Loucy (cell line): ENCODE data around the gene RECQL.

Experiments
- H2AFZ ChIP-seq: fragments of 200-600 bp; sonication (generic); 2 replicates; pipeline ENCODE4 v1.6.0; 2016; ENCODE audit warnings: antibody characterized with exemption, mild to moderate bottlenecking, low read length, moderate library complexity
- H3F3A ChIP-seq: fragments of 200-600 bp; 2 replicates; pipeline ENCODE4 v1.6.0; 2016; ENCODE audit warnings: antibody characterized with exemption, low read depth, mild to moderate bottlenecking
- H3K27me3 ChIP-seq: fragments of 200-600 bp; sonication (generic); 2 replicates; pipeline ENCODE4 v1.6.1; 2014; ENCODE audit warnings: low read length, mild to moderate bottlenecking; ENCODE audit not compliant: insufficient read depth, poor library complexity, severe bottlenecking
- H3K36me3 ChIP-seq: fragments of 200-600 bp; sonication (generic); 2 replicates; pipeline ENCODE4 v1.6.1; 2016; ENCODE audit warnings: low read length; ENCODE audit not compliant: insufficient read depth
- H3K4me1 ChIP-seq: fragments of 200-600 bp; sonication (generic); 2 replicates; pipeline ENCODE4 v1.5.1; 2014; ENCODE audit warnings: low read length, mild to moderate bottlenecking; ENCODE audit not compliant: insufficient read depth, poor library complexity, severe bottlenecking
- H3K4me2 ChIP-seq: fragments of 200-600 bp; sonication (generic); 2 replicates; pipeline ENCODE4 v1.6.0; 2014; ENCODE audit warnings: antibody characterized with exemption, low read length, low read depth, mild to moderate bottlenecking; ENCODE audit not compliant: poor library complexity, severe bottlenecking
- H3K4me3 ChIP-seq: fragments of 200-600 bp; sonication (generic); 2 replicates; pipeline ENCODE4 v1.5.1; 2014; ENCODE audit warnings: low read length, mild to moderate bottlenecking, mixed read lengths; ENCODE audit not compliant: poor library complexity, severe bottlenecking
- H3K79me2 ChIP-seq: fragments of 200-600 bp; sonication (generic); 2 replicates; pipeline ENCODE4 v1.6.1; 2014; ENCODE audit warnings: low read length; ENCODE audit not compliant: insufficient read depth
- H3K9ac ChIP-seq: fragments of 200-600 bp; sonication (generic); 2 replicates; pipeline ENCODE4 v1.6.0; 2014; ENCODE audit warnings: mild to moderate bottlenecking, low read depth, low read length, moderate library complexity; ENCODE audit not compliant: poor library complexity, severe bottlenecking
- H3K9me2 ChIP-seq: fragments of 200-600 bp; sonication (generic); replicated peaks from 2 replicates; pipeline ENCODE4 v1.6.1; 2016; ENCODE audit warnings: low read depth, low read length, mixed read lengths
- H3K9me3 ChIP-seq: fragments of 200-600 bp; sonication (generic); 2 replicates; pipeline ENCODE4 v1.6.1; 2014; ENCODE audit warnings: mild to moderate bottlenecking, antibody characterized with exemption, low read length, low read depth; ENCODE audit not compliant: insufficient read depth
- H4K20me1 ChIP-seq: fragments of 200-600 bp; sonication (generic); 2 replicates; pipeline ENCODE4 v1.6.0; 2014; ENCODE audit warnings: antibody characterized with exemption, low read length, mild to moderate bottlenecking; ENCODE audit not compliant: insufficient read depth, poor library complexity, severe bottlenecking
- CTCF ChIP-seq: fragments of 200-600 bp; sonication (generic); conservative IDR thresholded peaks from 2 replicates; pipeline ENCODE4 v1.5.1; 2014; ENCODE audit warnings: mild to moderate bottlenecking, antibody characterized with exemption, low read length
- EZH2phosphoT487 ChIP-seq: fragments of 200-600 bp; IDR thresholded peaks from 2 replicates; pipeline ENCODE4 v1.6.1; 2018; ENCODE audit warnings: antibody characterized with exemption, mild to moderate bottlenecking, moderate library complexity, borderline replicate concordance

RECQL gene

DNA sequence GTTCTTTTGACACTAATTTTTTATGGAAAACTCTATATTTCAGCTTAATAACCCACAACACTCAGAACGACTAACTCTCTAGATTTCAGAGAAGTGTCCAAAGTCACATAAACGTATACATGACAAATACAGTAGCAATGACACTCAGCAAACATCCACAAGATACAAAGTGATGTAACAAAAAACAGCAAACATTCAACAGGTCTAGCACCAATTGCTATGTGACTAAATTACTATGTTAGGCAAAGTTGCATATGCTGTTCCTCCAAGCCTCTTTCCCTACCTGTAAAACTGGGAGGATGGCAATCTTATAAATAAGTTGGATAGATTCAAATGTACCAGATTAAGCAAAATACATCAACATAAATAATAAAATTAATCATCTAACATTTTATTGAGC lies 1.7 kb downstream of the RECQL start:
- H3K9me3 ChIP-seq, result no peaks in the 10 kb centered on the region
- peak overlapping the region; percentile 68 for H3K9ac ChIP-seq
- H3K79me2 ChIP-seq, result peaks cover 61% of the 10 kb centered on the region
- H3K4me3 ChIP-seq, result peak overlapping the region; percentile 91
- peaks cover 35% of the 10 kb centered on the region for H4K20me1 ChIP-seq
- H3K4me1 ChIP-seq, result peaks cover 47% of the 10 kb centered on the region
- no peaks in the 10 kb centered on the region for H3F3A ChIP-seq
- H3K4me2 ChIP-seq, result peak overlapping the region; percentile 77
- H2AFZ ChIP-seq, result no peak overlapping the region
- no peaks in the 10 kb centered on the region for H3K27me3 ChIP-seq
- TF ChIP-seq EZH2phosphoT487 (no peak), CTCF (no peak)
- H3K9me2 ChIP-seq, result no peaks in the 10 kb centered on the region
- H3K36me3 ChIP-seq, result peaks cover 8% of the 10 kb centered on the region; the same call in 1 of the 2 replicates

DNA sequence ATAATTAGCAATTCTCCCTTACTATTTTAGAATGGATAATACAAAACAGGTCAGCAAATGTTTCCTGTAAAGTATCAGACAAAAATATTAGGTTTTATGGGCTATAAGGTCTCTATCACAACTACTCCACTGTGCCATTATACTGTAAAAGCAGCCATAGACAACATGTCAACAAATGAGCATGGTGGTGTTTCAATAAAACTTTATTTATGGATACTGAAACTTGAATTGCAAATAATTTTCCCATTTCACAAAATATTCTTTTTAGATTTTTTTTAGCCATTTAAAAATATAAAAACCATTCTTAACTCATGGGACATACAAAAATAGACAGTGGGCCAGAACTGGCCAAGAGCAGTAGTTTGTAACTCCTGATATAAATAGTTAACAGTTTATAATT lies 15.4 kb downstream of the RECQL start:
- no peaks in the 10 kb centered on the region; the same call in 1 of the 2 replicates for H3F3A ChIP-seq
- H3K27me3 ChIP-seq, result no peaks in the 10 kb centered on the region
- no peaks in the 10 kb centered on the region for H3K9me3 ChIP-seq
- peaks cover 33% of the 10 kb centered on the region; the same call in 1 of the 2 replicates for H3K36me3 ChIP-seq
- H3K9ac ChIP-seq, result no peak overlapping the region
- no peaks in the 10 kb centered on the region for H3K4me1 ChIP-seq
- TF ChIP-seq EZH2phosphoT487 (no peak), CTCF (no peak)
- no peak overlapping the region for H3K4me3 ChIP-seq
- no peaks in the 10 kb centered on the region for H3K79me2 ChIP-seq
- H3K4me2 ChIP-seq, result no peak overlapping the region
- no peaks in the 10 kb centered on the region for H3K9me2 ChIP-seq
- no peaks in the 10 kb centered on the region for H4K20me1 ChIP-seq
- no peak overlapping the region for H2AFZ ChIP-seq

GRCh38 chr12:21483531-21483930 lies 17.9 kb downstream of the RECQL start:
- Histone ChIP-seq H3K36me3 (peaks cover 40% of the 10 kb centered on the region; the same call in 1 of the 2 replicates), H3K4me2 (no peak overlapping the region), H4K20me1 (no peaks in the 10 kb centered on the region), H3K9me3 (no peaks in the 10 kb centered on the region), H3F3A (no peaks in the 10 kb centered on the region; the same call in 1 of the 2 replicates), H3K9me2 (no peaks in the 10 kb centered on the region), H3K79me2 (no peaks in the 10 kb centered on the region), H3K27me3 (no peaks in the 10 kb centered on the region), H3K4me3 (no peak overlapping the region), H3K4me1 (peaks cover 15% of the 10 kb centered on the region), H2AFZ (no peak overlapping the region), H3K9ac (no peak overlapping the region)
- TF ChIP-seq CTCF, result no peak
- no peak for TF ChIP-seq EZH2phosphoT487
